HG02571 (cell line): ENCODE results near the gene HKDC1.

Experiments used
- ATAC-seq: cut with Tn5 transposase; IDR thresholded peaks from one replicate; pipeline ENCODE4 v1.9.1; 2021; ENCODE audit warnings: mild to moderate bottlenecking, moderate library complexity; ENCODE audit not compliant: unreplicated experiment

HKDC1 gene

DNA sequence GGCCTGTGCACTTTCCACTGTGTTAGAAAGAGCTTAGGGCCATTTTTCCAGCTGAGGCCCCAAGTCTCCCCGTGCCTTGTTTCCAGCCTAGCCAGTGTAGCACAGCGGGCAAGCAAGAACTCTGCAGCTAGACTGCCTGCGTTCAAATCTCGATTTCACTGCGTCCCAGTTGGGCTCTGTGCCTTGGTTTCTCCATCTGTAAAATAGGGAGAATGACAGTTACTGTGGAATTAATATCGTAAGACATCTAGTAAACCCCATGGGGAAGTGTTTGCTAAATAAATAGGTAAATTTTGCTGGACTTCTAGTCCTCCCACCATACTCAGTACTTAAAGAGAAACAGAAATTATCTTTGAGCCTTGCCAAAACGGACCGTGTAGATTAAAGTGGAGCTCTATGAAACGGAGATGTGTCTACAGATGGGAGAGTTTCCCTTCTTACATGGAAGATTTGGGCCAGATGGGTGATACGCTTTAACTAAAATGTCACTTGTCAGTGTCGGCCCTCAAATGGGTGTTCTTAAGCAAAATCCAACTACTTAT, 3.5 kb upstream of the HKDC1 start:
- ATAC-seq = no peak

DNA sequence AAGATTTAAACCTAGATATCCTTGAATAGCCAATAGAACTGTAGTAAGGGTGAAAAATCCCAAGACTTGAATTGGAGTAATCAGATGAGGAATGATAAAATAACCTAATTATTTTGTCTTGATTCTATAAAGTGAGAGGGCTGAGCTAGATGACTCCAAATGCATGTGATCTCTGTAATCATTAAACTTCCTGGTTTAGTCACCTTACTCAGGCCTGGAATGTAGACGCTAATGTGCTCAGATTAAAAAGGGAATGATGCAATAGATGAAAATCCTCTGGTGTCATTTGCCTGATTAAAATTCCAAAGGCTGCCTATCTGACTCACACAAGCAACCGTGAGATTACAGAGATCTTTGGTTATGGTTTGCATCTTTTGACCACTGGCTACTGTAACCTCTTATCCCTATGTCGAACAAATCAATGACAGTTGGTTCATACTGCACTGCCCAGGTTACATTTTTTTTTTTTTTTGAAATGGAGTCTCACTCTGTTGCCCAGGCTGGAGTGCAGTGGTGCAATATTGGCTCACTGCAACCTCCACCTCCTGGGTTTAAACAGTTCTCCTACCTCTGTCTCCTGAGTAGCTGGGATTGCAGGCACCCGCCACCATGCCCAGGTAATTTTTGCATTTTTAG, 2.9 kb upstream of the HKDC1 start:
- ATAC-seq = no peak

DNA sequence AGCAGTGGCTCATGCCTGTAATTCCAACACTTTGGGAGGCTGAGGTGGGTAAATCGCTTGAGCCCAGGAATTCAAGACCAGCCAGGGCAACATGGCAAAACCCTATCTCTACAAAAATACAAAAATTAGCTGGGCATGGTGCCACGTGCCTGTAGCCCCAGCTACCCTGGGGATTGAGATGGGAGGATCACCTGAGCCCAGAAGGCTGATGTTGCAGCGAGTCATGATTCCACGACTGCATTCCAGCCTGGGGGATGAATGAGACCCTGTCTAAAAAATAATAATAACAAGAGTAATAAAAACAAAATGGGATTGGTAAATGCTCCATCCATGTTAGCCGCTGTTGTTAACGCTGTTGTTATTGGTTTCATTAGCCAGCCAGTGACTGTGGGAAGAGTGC, 1.3 kb upstream of the HKDC1 start:
- no peak for ATAC-seq

DNA sequence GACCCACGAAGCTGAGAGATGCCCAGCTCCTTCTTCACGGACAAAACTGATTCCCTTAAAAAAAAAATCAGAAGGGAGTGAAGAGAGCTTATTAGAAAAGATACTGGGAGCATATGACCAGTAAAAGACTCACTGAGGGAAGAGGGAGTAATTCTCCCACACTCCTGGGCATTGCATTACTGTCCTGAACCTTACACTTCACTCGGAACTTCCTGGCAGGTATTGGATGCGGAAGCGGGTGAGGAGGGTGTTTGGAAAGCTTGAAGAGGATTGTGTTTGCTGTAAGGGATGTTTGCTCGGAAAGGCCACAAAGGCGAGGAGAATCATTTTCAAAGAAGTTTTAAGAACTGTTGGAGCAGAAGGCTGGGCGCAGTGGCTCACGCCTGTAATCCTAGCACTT, 375 bp downstream of the HKDC1 start:
- ATAC-seq = no peak

DNA sequence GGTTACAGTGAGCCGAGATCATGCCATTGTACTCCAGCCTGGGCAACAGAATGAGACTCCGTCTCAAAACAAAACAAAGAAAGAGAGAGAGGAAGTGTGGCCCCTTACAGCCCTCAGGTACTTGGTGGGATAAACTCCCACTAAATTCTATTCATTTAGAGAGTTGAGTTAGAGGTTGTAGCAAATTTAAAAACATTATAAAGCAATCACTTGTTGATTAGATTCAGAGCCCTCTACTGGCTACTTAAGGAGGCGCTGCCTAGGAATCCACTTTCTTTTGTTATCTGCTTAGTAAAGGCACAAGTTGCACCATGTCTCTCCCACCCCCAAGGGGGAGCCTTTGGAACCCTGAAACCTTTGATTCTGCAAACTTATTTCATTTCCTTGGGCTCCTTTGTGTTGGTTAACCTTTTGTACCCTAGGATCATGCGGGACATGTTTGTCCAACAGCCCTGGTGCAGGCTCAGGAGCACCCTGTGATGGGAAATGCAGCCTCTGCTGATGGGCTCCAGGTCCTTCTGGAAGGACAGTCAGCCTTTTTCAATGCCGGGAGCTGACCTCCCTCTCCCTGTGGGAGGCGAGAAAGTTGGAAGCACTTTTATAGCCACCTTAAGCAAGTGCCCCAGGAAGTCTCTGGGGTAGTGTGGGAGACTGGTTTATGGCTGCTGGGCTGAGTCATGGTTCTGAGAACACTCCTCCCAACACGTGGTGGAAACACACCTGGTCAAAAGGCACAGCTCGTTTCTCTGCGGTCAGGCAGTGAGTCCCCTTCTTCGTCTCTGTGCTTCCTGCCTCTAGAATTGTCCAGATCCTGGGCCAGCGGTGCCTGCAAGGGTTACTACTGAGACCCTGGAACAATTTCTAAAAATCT, 2.3 kb downstream of the HKDC1 start:
- ATAC-seq = peak; percentile 99

DNA sequence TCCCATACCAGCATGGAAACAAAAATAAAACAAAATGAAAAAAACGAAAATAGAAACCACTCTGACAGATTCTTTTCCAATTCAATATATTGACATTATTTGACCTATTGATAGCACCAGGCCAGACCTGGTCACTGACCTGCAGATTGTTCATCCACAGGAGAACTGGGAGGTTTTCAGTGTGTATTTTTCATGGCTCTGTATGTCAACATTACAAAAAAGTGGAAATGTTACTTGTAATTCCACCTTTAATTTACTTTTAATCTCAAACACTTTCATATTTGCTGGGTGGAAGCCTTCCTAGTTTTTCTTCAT, 2.9 kb downstream of the HKDC1 start:
- ATAC-seq = no peak

DNA sequence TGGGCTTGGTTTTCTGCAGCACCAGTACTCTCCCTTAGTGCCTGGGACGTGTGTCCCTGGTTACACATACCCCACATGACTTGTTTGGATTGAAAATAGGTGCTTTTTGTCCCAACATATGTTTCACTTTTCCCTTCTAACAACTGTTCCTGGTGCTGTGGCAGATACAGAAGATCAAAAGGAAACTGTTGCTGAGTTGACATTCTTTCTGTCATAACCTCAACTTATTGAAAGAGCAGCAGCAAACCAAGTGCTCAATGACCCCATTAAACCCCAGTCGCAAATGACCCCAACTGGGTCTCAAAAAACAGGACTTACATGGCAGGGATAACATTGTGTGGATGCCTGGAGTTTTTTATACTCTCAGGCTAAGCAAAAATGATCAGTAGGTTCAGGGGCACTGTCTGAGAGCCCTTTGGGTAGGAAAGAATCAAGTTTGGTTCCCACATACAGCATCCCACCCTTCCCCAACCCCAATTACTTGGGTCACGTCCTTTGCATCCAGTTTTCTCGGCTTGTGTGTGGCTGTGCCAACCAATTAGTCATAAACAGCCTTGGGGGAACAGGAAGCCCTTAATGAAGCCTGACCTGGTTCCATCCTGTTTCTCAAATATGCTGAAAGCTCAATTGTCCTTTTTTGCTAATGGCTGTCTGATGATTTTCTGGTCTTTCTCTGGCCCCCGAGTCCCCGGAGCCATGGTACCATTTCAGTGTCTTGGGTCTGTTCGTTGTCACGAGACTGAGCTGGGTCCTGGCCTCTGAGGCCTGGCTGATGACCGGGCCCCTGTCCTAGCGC, 4.9 kb downstream of the HKDC1 start:
- ATAC-seq = no peak

DNA sequence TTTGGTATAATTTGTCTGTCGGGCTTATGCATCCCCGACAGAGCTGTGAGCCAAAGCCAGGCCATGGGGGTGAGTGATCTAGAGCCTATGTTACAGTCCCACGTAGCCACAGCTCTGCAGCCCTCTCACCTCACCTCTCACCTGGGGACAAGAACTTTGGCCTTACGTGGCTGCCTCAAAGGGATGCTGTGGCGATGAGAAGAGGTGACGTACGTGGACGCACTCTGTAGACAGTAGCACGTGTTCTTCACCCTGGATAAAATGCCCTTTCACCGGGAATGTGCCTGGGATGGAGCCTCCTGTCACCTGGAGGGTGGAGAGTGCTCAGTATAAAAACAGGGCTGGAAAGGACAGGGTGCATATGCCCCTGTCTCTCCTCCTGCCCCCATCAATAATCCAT, 5.5 kb downstream of the HKDC1 start:
- ATAC-seq = no peak

DNA sequence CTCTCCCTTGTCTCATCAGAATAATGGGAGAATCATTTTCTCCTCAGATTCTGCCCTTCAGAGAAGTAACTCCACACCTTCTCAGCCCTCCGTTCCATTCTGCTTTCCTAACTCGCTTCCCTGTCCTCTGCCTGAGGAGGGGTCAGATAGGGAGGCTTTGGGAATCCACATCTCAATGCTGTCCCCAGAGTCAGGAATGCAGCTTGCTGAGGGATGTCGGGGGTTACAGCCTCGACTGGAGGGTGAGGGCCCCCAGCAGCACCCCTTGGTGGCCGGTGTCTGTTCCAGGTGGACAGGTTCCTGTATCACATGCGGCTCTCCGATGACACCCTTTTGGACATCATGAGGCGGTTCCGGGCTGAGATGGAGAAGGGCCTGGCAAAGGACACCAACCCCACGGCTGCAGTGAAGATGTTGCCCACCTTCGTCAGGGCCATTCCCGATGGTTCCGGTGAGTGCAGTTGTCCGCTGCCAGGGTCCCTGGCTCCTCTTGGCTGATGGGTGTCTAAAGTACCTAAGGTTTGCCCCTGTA, 6.9 kb downstream of the HKDC1 start:
- no peak for ATAC-seq

DNA sequence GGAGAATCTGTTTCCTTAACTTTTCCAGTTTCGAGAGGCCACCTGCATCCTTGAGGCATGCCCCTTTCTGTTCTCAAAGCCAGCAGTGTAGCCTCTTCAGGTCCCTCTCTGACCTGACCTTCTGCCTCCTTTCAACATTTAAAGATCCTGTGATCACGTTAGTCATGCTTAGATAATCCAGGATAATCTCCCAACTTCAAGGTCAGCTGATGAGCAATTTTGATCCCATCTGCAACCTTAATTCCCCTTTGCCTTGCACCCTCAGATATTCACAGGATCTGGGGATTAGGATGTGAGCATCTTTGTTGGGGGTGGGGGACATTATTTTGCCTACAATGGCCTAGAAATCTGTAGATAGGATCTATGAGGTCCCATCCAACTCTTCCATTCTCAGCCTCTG, 8.0 kb downstream of the HKDC1 start:
- ATAC-seq = no peak

DNA sequence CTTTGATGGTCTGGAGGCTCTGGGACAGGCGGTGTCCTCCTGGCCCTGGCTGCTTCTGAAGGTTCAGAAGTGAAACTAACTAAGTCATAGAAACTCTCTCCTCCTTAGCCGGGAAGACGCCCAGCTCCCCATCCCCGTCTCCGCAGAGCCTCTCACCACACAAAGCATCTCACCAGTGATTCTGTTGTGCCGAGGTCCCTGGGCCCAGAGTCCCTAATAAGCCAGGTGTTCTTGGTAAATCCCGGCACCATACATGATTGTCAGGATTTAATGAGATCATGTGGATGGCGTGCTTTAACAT, 9.4 kb downstream of the HKDC1 start:
- no peak for ATAC-seq

DNA sequence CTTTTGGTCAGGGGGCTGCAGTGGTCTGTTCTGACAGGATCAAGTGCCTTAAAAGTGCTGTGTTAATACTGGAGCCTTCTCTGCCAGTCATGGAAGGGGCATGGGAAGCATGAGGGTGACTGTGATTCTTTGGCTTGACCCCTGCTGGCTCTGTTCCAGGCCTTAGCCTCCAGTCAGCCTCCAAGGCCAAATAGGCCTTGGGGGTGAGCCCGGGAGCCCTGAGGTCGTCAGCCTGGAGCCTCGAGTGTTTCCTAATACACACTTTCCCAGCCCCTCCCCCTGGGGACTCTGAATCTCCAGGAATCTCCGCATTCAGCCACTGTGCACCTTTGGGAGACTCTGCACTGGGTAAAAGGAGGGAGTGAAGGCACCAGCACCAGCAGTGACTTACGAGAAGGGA, 10.0 kb downstream of the HKDC1 start:
- no peak for ATAC-seq

DNA sequence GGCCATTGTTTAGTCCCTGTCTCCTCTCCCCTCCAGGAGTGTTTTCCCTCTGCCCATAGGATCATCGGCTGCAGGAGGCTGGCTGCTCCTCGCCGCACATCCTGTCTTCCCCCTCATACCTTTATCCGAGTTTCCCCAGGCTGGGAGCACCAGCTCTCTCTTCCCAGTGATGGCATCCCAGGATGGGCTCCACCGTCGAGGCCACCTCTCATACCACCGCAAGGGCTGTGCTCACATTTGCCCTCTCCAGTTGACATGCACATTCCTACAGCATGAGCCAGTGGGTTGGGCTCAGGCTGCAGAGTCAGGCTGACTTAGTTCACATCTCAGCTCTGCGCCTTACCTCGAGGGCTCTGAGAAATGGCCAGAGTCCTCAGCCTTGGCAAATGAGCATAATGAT, 12.1 kb downstream of the HKDC1 start:
- ATAC-seq = no peak

DNA sequence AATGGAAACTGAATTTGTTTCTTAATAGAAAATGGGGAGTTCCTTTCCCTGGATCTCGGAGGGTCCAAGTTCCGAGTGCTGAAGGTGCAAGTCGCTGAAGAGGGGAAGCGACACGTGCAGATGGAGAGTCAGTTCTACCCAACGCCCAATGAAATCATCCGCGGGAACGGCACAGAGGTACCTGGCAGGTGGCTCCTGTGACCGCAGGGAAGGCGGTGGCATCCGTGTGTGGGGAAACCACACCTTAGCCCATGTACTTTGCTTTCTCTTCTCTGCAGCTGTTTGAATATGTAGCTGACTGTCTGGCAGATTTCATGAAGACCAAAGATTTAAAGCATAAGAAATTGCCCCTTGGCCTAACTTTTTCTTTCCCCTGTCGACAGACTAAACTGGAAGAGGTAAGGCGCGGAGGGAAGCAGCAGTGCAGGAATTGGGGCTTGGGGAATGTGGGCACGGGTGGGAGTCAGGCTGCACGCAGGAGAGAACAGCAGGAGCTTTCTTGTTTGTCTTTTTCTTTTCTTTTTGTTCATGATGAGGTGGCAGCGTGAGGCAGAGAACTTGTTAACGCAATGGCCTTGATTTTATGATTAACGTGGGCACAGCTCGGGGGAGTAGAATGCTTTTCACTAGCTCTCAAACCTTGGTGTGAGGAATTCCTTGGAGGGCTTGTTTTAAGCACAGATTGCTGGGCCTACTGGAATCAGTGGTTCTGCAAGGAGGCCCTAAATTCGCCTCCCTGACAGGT, 12.8 kb downstream of the HKDC1 start:
- no peak for ATAC-seq

DNA sequence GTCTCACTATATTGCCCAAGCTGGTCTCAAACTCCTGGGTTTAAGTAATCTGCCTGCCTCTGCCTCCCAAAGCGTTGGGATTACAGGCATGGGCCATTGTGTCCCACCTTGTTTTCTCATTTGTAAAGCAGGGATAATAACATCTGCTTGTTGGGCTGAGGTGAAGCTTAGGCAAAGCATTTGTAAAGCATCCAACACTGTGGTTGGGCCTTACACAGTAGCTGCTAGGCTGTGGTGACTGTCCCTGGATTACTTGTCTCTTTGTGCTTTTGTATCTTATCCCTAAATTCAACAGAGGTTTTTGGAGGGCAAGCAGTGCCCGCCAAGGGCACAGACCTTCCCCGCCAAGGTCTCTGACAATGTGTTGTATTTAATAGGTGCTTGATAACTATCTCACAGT, 14.3 kb downstream of the HKDC1 start:
- ATAC-seq = no peak

DNA sequence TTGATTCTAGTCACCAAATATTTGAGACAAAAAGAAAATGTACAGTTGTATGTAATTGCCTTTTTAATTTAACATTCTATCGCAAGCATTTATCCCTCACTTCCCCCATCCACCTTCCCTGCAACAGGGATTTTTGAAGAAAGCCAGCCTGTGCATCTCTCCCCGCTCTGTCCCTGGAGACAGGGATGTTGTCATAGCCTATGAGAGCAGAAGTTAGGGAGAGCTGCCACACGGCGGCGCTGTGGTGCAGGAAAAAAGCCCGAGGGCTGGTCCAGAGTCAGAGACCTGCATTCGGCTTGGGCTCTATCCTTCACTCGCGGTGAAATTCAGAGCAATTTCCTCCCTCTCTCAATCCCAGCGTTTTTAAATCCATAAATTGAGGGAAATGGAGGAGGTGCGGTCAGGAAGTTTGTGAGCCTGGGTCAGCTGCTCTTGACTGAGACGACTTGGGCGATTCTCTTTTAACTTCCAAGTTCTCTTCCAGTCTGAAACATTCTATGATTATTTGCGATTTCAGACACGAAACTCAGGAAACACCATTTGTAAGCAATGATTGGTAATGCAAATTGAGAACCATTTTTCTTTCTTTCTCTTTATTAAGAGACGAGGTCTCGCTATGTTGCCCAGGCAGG, 17.5 kb downstream of the HKDC1 start:
- ATAC-seq = peak; percentile 85

DNA sequence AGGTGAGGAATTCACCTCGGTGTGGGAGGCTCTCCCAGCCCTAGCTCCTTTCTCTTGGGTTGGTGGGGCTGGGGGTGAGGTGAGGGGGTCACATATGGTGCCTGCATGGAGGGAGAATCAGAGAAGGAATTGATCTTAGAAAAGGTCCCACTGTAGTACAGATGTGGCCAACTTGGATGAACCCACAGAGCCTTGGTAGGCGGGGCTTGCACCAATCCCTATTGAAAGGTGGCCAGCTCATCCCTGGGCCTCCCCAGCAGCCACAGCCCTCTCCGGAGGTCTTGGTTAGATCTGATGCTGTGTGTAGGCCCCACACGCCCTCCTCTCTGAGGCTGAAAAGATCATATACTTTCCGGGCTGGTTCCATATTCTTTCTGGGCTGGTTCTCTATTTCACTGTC, 19.0 kb downstream of the HKDC1 start:
- no peak for ATAC-seq

DNA sequence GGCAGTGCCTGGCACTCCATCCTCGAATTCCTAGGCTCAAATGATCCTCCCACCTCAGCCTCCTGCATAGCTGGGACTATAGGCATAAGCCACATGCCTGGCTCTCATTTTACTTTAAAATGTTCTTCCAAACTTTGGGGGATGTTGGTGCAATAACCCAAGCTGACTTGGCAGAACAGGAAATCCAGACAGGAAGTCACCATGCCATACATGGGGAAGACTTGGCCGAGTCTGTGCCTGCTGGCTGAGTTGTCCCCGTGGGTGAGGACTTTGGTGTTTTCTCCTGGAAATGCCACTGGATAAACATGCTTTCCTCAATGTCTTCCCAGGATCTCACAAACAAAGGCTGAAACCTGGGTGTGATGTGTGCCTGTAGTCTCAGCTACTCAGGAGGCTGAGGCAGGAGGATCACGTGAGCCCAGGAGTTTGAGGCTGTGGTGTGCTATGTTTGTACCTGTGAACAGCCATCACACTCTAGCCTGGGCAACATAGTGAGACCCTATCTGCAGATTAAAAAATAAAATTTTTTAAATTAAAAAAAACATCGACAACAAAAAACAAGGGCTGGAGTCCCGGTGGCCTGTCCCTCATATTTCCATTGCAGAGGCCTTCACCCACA, 19.8 kb downstream of the HKDC1 start:
- no peak for ATAC-seq

DNA sequence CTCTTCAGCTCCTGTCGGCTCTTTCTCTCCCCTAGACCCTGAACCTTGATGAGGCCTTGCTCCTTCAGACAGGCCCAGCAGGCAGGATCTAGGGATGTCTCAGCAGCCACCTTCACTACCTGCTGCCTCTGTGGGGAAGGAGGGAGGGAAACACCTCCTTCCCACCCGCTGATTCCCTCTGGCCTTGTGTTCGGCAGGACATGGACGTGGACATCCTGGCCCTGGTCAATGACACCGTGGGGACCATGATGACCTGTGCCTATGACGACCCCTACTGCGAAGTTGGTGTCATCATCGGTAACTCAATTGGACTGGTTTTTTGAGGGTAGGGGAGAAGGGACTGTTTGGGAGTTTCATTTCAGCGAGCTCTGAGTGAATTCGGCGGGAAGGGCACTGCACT, 20.3 kb downstream of the HKDC1 start:
- ATAC-seq = no peak

DNA sequence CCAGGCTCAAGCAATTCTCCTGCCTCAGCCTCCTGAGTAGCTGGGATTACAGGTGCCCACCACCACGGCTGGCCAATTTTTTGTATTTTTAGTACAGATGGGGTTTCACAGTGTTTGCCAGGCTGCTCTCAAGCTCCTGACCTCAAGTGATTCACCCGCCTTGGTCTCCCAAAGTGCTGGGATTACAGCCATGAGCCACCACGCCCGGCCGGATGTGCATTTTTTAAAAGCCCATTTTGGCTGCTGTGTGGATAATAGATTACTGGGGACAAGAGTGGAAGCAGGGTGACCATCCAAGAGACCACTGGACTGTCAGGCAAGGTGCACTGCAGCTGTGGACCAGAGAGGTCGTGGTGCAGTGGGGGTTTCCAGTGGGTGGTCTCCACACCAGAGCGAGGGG, 21.4 kb downstream of the HKDC1 start:
- ATAC-seq = no peak
